ENCODE data around the gene RASSF1. TPM values are rescaled to one million over a fixed set of nuclear protein-coding genes. Genes with fewer than 3 reads are reported as not detected.

The RASSF1 gene
- total RNA-seq, 2 donors from 2014 or later, result 20.6 to 28.2 TPM

GRCh38 chr3:50373146-50374051 lies 32.8 kb upstream of the RASSF1 start:
- H3K27ac ChIP-seq, result no peak overlapping the region
- no peaks in the 10 kb centered on the region for H3K36me3 ChIP-seq
- TF ChIP-seq CTCF (IDR thresholded peaks at IDR 0.05), result no peak
- no peak overlapping the region for H3K9ac ChIP-seq (ENCODE audit: low read depth in 2 of 2, low read length in 2 of 2)
- DNase-seq, result no peak
- no peaks in the 10 kb centered on the region for H3K9me3 ChIP-seq
- no peak overlapping the region for H3K4me3 ChIP-seq
- intact Hi-C loops (cut with DNase I), result no loop called here
- no peaks in the 10 kb centered on the region for H3K27me3 ChIP-seq
- no peaks in the 10 kb centered on the region for H3K4me1 ChIP-seq

- no peaks in the 10 kb centered on the region for H3K36me3 ChIP-seq
- intact Hi-C loops (cut with DNase I), result no loop called here
- H3K9ac ChIP-seq (ENCODE audit: low read depth in 2 of 2, low read length in 2 of 2), result no peak overlapping the region
- peak; percentile 78 for DNase-seq
- no peaks in the 10 kb centered on the region for H3K9me3 ChIP-seq
- H3K4me1 ChIP-seq, result no peaks in the 10 kb centered on the region
- H3K4me3 ChIP-seq, result no peak overlapping the region
- H3K27ac ChIP-seq, result no peak overlapping the region
- H3K27me3 ChIP-seq, result no peaks in the 10 kb centered on the region
- no peak for TF ChIP-seq CTCF (IDR thresholded peaks at IDR 0.05)
These were observed 31.7 kb upstream of the RASSF1 start for GRCh38 chr3:50372349-50372748.

GRCh38 chr3:50371133-50371685 lies 30.6 kb upstream of the RASSF1 start:
- Histone ChIP-seq H3K4me1 (no peaks in the 10 kb centered on the region), H3K4me3 (no peak overlapping the region), H3K9me3 (no peaks in the 10 kb centered on the region), H3K9ac (ENCODE audit: low read depth in 2 of 2, low read length in 2 of 2) (no peak overlapping the region), H3K27me3 (no peaks in the 10 kb centered on the region), H3K27ac (no peak overlapping the region), H3K36me3 (no peaks in the 10 kb centered on the region)
- intact Hi-C loops (cut with DNase I), result no loop called here
- no peak for DNase-seq
- no peak for TF ChIP-seq CTCF (IDR thresholded peaks at IDR 0.05)

GRCh38 chr3:50370594-50370993 lies 30.0 kb upstream of the RASSF1 start:
- Histone ChIP-seq H3K27me3 (no peaks in the 10 kb centered on the region), H3K27ac (no peak overlapping the region), H3K4me3 (no peak overlapping the region), H3K36me3 (no peaks in the 10 kb centered on the region), H3K4me1 (no peaks in the 10 kb centered on the region), H3K9ac (ENCODE audit: low read depth in 2 of 2, low read length in 2 of 2) (no peak overlapping the region), H3K9me3 (no peaks in the 10 kb centered on the region)
- no peak for TF ChIP-seq CTCF (IDR thresholded peaks at IDR 0.05)
- no peak for DNase-seq
- intact Hi-C loops (cut with DNase I), result no loop called here

- Histone ChIP-seq H3K27me3 (no peaks in the 10 kb centered on the region), H3K36me3 (no peaks in the 10 kb centered on the region), H3K27ac (no peak overlapping the region), H3K9me3 (no peaks in the 10 kb centered on the region), H3K4me3 (no peak overlapping the region), H3K9ac (ENCODE audit: low read depth in 2 of 2, low read length in 2 of 2) (no peak overlapping the region), H3K4me1 (no peaks in the 10 kb centered on the region)
- no peak for TF ChIP-seq CTCF (IDR thresholded peaks at IDR 0.05)
- intact Hi-C loops (cut with DNase I), result loop anchor here (5.0 kb wide), 1 partner anchor 178 kb away; no protein-coding TSS in a partner anchor
- no peak for DNase-seq
These were observed 28.5 kb upstream of the RASSF1 start for GRCh38 chr3:50369012-50369670.
